ENCODE data around the gene RAD51B. TPM values are rescaled to one million over a fixed set of nuclear protein-coding genes. Genes with fewer than 3 reads are reported as not detected.

The RAD51B gene
- total and polyA plus RNA-seq, 9 of the 15 experiments (the other 6 are each of a cell fraction or from before 2014, with no cell fraction given), result 8.5 to 17.3 (median 11.3) TPM

- TF ChIP-seq KAT7 (CRISPR knock-in tag; IDR thresholded peaks at IDR 0.05; ENCODE audit: borderline replicate concordance) (no peak), TEAD1 (CRISPR knock-in tag; IDR thresholded peaks at IDR 0.05) (no peak), PTBP1 (IDR thresholded peaks at IDR 0.05; ENCODE audit: low read depth, low read length) (no peak), ID3 (CRISPR knock-in tag; IDR thresholded peaks at IDR 0.05) (no peak), ID3 (tag; IDR thresholded peaks at IDR 0.05) (no peak), MAZ (CRISPR knock-in tag; conservative IDR thresholded peaks at IDR 0.05 in 1 of 2, IDR thresholded peaks at IDR 0.05 in 1 of 2) (no peak), TCFL5 (CRISPR knock-in tag; conservative IDR thresholded peaks at IDR 0.05) (no peak), PRPF4 (IDR thresholded peaks at IDR 0.05; ENCODE audit: insufficient read depth, low read depth, low read length, poor library complexity, severe bottlenecking) (no peak), TFAP4 (CRISPR knock-in tag; IDR thresholded peaks at IDR 0.05; ENCODE audit: borderline replicate concordance) (no peak), BACH1 (tag; IDR thresholded peaks at IDR 0.05) (no peak), ZNF165 (CRISPR knock-in tag; IDR thresholded peaks at IDR 0.05; ENCODE audit: borderline replicate concordance) (no peak), ZNF12 (CRISPR knock-in tag; IDR thresholded peaks at IDR 0.05) (no peak), ARID3B (CRISPR knock-in tag; IDR thresholded peaks at IDR 0.05; ENCODE audit: borderline replicate concordance) (no peak), HNRNPH1 (optimal IDR thresholded peaks at IDR 0.05; ENCODE audit: low read depth, low read length) (no peak), PTRF (tag; IDR thresholded peaks at IDR 0.05) (no peak), CUX1 (CRISPR knock-in tag; IDR thresholded peaks at IDR 0.05) (no peak), CREM (IDR thresholded peaks at IDR 0.05; ENCODE audit: low read depth) (peak; percentile 44; the same call in 1 of the 2 replicates), TAL1 (IDR thresholded peaks at IDR 0.05) (peak; percentile 46; the same call in 1 of the 2 replicates), NCOA1 (IDR thresholded peaks at IDR 0.05; ENCODE audit: low read depth) (no peak), DPF2 (IDR thresholded peaks at IDR 0.05) (0 out of 2 replicates have a peak, but pooled peaks have one; percentile 26), TFAM (CRISPR knock-in tag; conservative IDR thresholded peaks at IDR 0.05) (no peak), EP300 (IDR thresholded peaks at IDR 0.05; ENCODE audit: low read length) (peak; percentile 41; the same call in 1 of the 2 replicates)
Observed at GRCh38 chr14:68758301-68758700, 938.7 kb downstream of the RAD51B start (continued).

All from K562 (cell line).